Esophagus (tissue), 2 donors: ENCODE measurements around the gene CEP72. TPM values are rescaled to one million over a fixed set of nuclear protein-coding genes. Genes with fewer than 3 reads are reported as not detected.
"Not testable (repeated sequence)": the region's sequence is repeated elsewhere in the genome, so short reads cannot be mapped to it uniquely, and the experiment has no call there.

Experiments
- H3K27ac ChIP-seq, 2 donors: one replicate each; pipeline ENCODE4 v1.5.1; 2013; ENCODE audit warnings: low read depth in 2 of 2, mild to moderate bottlenecking in 2 of 2, inconsistent platforms in 1 of 2, low read length in 1 of 2, moderate library complexity in 1 of 2
- H3K27me3 ChIP-seq, 2 donors: one replicate each; pipeline ENCODE4 v1.6.1; 2013; ENCODE audit warnings: low read length in 2 of 2, control low read depth in 1 of 2, mild to moderate bottlenecking in 1 of 2; ENCODE audit not compliant: insufficient read depth in 2 of 2, control insufficient read depth in 1 of 2
- H3K36me3 ChIP-seq, 2 donors: one replicate each; pipeline ENCODE4 v1.6.1; 2013; ENCODE audit warnings: low read length in 1 of 2; ENCODE audit not compliant: control insufficient read depth in 2 of 2, insufficient read depth in 2 of 2
- H3K4me1 ChIP-seq, 2 donors: one replicate each; pipeline ENCODE4 v1.6.1; 2013; ENCODE audit warnings: low read length in 1 of 2; ENCODE audit not compliant: control insufficient read depth in 2 of 2, insufficient read depth in 2 of 2
- H3K4me3 ChIP-seq, 2 donors: one replicate each; pipeline ENCODE4 v1.5.1; 2013; ENCODE audit warnings: low read length in 2 of 2, mild to moderate bottlenecking in 2 of 2, low read depth in 1 of 2, moderate library complexity in 1 of 2
- H3K9me3 ChIP-seq, 2 donors: one replicate each; pipeline ENCODE4 v1.6.1; 2013; ENCODE audit warnings: mild to moderate bottlenecking in 2 of 2, low read depth in 1 of 2, low read length in 1 of 2, moderate library complexity in 1 of 2; ENCODE audit not compliant: control insufficient read depth in 2 of 2, insufficient read depth in 1 of 2
- WGBS, 2 donors: extraction: QIAGEN DNeasy Blood & Tissue Kit; methylation state at CpG; one replicate each; pipeline ENCODE4 v1.1.7; 2013; 5-methylcytosine and 5-hydroxymethylcytosine counted together
- polyA plus RNA-seq, 2 donors: library from polyadenylated mRNA; stranded (reverse); fragments of 200-250 nt; gene quantifications; one replicate each; pipeline ENCODE4 v1.2.3, GENCODE V29; 2013
- donor health status: healthy with polysubstance abuse.
- donor health status: Bipolar disorder and iron deficiency.

CEP72 gene
- polyA plus RNA-seq, 2 donors: 3.1 to 7.0 TPM

GRCh38 chr5:678521-678920, 66.4 kb downstream of the CEP72 start:
- H3K27me3 ChIP-seq, H3K4me3 ChIP-seq, H3K9me3 ChIP-seq, H3K36me3 ChIP-seq, H3K27ac ChIP-seq: not testable (repeated sequence)
- H3K4me1 ChIP-seq: peaks cover 10 to 11% of the 10 kb centered on the region in 2 donors
- WGBS, 2 donors: 85 to 90% methylated on average over 12 to 16 of the region's 16 CpGs

- not testable (repeated sequence) for H3K27ac ChIP-seq, H3K4me3 ChIP-seq, H3K9me3 ChIP-seq, H3K36me3 ChIP-seq, H3K27me3 ChIP-seq, H3K4me1 ChIP-seq
- WGBS, 2 donors: 80 to 87% methylated on average over 8 to 16 of the region's 17 CpGs
Measured at GRCh38 chr5:679166-679895, 67.2 kb downstream of the CEP72 start.

- 64% methylated on average over 17 of the region's 32 CpGs; no CpG with 5 or more reads in 1 of the 2 donors for WGBS, 2 donors
Measured at GRCh38 chr5:680118-680795, 68.1 kb downstream of the CEP72 start.

GRCh38 chr5:680836-681235, 68.7 kb downstream of the CEP72 start:
- not testable (repeated sequence) for H3K4me3 ChIP-seq, H3K27me3 ChIP-seq, H3K36me3 ChIP-seq, H3K4me1 ChIP-seq, H3K9me3 ChIP-seq, H3K27ac ChIP-seq
- 71 to 84% methylated on average over 10 to 13 of the region's 13 CpGs for WGBS, 2 donors

More at GRCh38 chr5:680118-680795, 68.1 kb downstream of the CEP72 start:
- H3K27ac ChIP-seq, H3K9me3 ChIP-seq, H3K27me3 ChIP-seq, H3K4me3 ChIP-seq, H3K4me1 ChIP-seq, H3K36me3 ChIP-seq: not testable (repeated sequence)

- not testable (repeated sequence) for H3K9me3 ChIP-seq, H3K4me1 ChIP-seq, H3K4me3 ChIP-seq, H3K36me3 ChIP-seq, H3K27ac ChIP-seq, H3K27me3 ChIP-seq
- 83 to 93% methylated on average over 17 of the region's 17 CpGs for WGBS, 2 donors
Measured at GRCh38 chr5:681317-682191, 69.4 kb downstream of the CEP72 start.

- not testable (repeated sequence) for H3K27ac ChIP-seq, H3K27me3 ChIP-seq, H3K4me1 ChIP-seq, H3K36me3 ChIP-seq, H3K4me3 ChIP-seq, H3K9me3 ChIP-seq
- WGBS, 2 donors: 57 to 98% methylated on average over 1 to 3 of the region's 3 CpGs
Measured at GRCh38 chr5:682216-682615, 70.1 kb downstream of the CEP72 start.

GRCh38 chr5:682651-683358, 70.7 kb downstream of the CEP72 start:
- H3K4me3 ChIP-seq, H3K9me3 ChIP-seq, H3K4me1 ChIP-seq, H3K27ac ChIP-seq, H3K27me3 ChIP-seq, H3K36me3 ChIP-seq: not testable (repeated sequence)
- 77 to 81% methylated on average over 17 of the region's 17 CpGs for WGBS, 2 donors

- no peak overlapping the region for H3K27ac ChIP-seq
Measured at GRCh38 chr5:683551-684481, 71.7 kb downstream of the CEP72 start.

More at GRCh38 chr5:683551-684481, 71.7 kb downstream of the CEP72 start:
- Histone ChIP-seq H3K9me3 (no peaks in the 10 kb centered on the region), H3K36me3 (no peaks in the 10 kb centered on the region), H3K4me1 (no peaks in the 10 kb centered on the region), H3K4me3 (no peak overlapping the region), H3K27me3 (no peaks in the 10 kb centered on the region)
- WGBS, 2 donors: 75 to 78% methylated on average over 30 of the region's 30 CpGs
